AG04450 (cell line): Measurements from ENCODE around the gene TNFRSF13B. TPM values are rescaled to one million over a fixed set of nuclear protein-coding genes. Genes with fewer than 3 reads are reported as not detected.
"Not testable (repeated sequence)": the region's sequence is repeated elsewhere in the genome, so short reads cannot be mapped to it uniquely, and the experiment has no call there.

ENCODE experiments used
- CTCF ChIA-PET: fragments of 300-600, 350-600 bp; formaldehyde crosslinking; extraction: SDS; loops from one replicate; lab custom pipeline; 2022; ENCODE audit warnings: antibody characterized with exemption, inconsistent platforms; lab: Charles Lee
- POLR2A ChIA-PET: fragments of 350-600 bp; formaldehyde crosslinking; extraction: SDS; loops from one replicate; lab custom pipeline; 2021; ENCODE audit warnings: antibody characterized with exemption, inconsistent platforms; lab: Yijun Ruan, JAX
- DNase-seq: peaks from one replicate; pipeline ENCODE4 v3.0.0-alpha.2; 2011; ENCODE audit warnings: low read depth, low spot score
- H3K27ac ChIP-seq: one replicate; pipeline ENCODE4 v1.5.1; 2012; ENCODE audit warnings: low read depth, low read length, control low read depth
- H3K27me3 ChIP-seq: one replicate; pipeline ENCODE4 v1.6.0; 2012; ENCODE audit warnings: low read length; ENCODE audit not compliant: control insufficient read depth, insufficient read depth
- H3K4me3 ChIP-seq: 2 replicates; pipeline ENCODE4 v1.5.1; 2011; ENCODE audit warnings: mild to moderate bottlenecking, low read depth, low read length, control low read depth
- H3K9me3 ChIP-seq: 2 replicates; pipeline ENCODE4 v1.5.1; 2012; ENCODE audit warnings: low read length; ENCODE audit not compliant: control insufficient read depth, insufficient read depth
- CTCF ChIP-seq: IDR thresholded peaks from 2 replicates; pipeline ENCODE4 v1.5.1; 2011; ENCODE audit warnings: low read depth, low read length, control low read depth, inconsistent platforms
- polyA plus RNA-seq: library from polyadenylated mRNA; depleted of rRNA; stranded (reverse); fragments of >200 nt; gene quantifications from 2 replicates; pipeline ENCODE4 v1.2.3, GENCODE V29; 2011

TNFRSF13B gene
- polyA plus RNA-seq, 1 experiment: not detected

DNA sequence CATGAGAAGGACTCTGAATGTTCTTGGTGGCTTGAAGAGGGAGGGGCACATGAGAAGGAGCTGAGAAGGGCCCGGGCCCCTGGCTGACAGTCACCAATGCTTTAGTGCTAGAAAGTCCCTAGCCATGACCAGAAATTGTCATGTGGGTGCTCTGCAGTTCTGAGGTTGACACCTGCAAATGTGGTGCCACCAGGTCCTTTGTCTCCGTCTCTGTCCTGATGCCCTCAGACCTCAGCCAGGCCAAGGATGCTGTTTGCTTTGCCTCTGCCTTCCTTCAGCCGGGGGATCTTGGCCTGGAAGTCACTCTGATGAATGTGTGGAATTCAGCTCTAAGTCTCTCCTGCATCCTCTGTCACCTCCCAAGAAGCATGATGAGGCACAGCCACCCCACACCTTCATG lies 63.6 kb downstream of the TNFRSF13B start:
- ChIA-PET CTCF (no interaction called here), POLR2A (no interaction called here)
- peaks cover 42% of the 10 kb centered on the region for H3K27me3 ChIP-seq
- no peak overlapping the region for H3K4me3 ChIP-seq
- no peak for TF ChIP-seq CTCF
- no peak overlapping the region for H3K27ac ChIP-seq
- DNase-seq: no peak
- no peaks in the 10 kb centered on the region; the same call in 1 of the 2 replicates for H3K9me3 ChIP-seq

DNA sequence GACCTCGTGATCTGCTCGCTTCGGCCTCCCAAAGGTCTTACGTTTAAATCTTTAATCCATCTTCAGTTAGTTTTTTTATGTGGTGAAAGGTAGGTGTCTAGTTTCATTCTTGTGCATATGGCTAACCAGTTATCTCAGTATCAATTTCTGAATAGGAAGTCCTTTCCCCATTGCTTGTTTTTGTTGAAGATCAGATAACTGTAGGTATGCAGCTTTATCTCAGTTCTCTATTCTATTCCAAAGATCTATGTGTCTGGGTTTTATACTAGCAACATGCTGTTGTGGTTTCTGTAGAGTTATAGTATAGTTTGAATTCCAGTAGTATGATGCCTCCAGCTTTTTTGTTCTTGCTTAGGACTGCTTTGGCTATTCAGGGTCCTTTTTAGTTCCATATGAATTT lies 65.2 kb downstream of the TNFRSF13B start:
- no peak overlapping the region for H3K4me3 ChIP-seq
- no peak for TF ChIP-seq CTCF
- ChIA-PET CTCF (no interaction called here), POLR2A (no interaction called here)
- H3K9me3 ChIP-seq: no peaks in the 10 kb centered on the region; the same call in 1 of the 2 replicates
- peaks cover 36% of the 10 kb centered on the region for H3K27me3 ChIP-seq
- no peak overlapping the region for H3K27ac ChIP-seq
- DNase-seq: no peak

GRCh38 chr17:16905593-16906191 lies 66.2 kb downstream of the TNFRSF13B start:
- no peaks in the 10 kb centered on the region; the same call in 1 of the 2 replicates for H3K9me3 ChIP-seq
- H3K4me3 ChIP-seq: no peak overlapping the region
- DNase-seq: peak; percentile 45
- CTCF ChIA-PET: no interaction called here
- no peak for TF ChIP-seq CTCF
- H3K27ac ChIP-seq: no peak overlapping the region
- peaks cover 33% of the 10 kb centered on the region for H3K27me3 ChIP-seq
- POLR2A ChIA-PET: no interaction called here

DNA sequence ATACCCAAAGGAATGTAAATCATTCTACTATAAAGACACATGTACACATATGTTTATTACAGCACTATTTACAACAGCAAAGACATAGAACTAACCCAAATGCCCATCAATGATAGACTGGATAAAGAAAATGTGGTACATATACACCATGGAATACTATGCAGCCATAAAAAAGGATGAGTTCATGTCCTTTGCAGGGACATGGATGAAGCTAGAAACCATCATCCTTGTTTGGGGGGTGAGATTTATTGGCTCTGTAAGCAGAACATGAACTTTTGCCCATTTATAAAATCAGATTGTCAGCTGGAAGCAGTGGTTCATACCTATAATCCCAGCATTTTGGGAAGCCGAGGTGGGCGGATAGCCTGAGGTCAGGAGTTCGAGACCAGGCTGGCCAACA lies 68.8 kb downstream of the TNFRSF13B start:
- DNase-seq, H3K4me3 ChIP-seq, H3K27ac ChIP-seq, CTCF ChIA-PET, POLR2A ChIA-PET, H3K9me3 ChIP-seq: not testable (repeated sequence)
- peaks cover 12% of the 10 kb centered on the region for H3K27me3 ChIP-seq

DNA sequence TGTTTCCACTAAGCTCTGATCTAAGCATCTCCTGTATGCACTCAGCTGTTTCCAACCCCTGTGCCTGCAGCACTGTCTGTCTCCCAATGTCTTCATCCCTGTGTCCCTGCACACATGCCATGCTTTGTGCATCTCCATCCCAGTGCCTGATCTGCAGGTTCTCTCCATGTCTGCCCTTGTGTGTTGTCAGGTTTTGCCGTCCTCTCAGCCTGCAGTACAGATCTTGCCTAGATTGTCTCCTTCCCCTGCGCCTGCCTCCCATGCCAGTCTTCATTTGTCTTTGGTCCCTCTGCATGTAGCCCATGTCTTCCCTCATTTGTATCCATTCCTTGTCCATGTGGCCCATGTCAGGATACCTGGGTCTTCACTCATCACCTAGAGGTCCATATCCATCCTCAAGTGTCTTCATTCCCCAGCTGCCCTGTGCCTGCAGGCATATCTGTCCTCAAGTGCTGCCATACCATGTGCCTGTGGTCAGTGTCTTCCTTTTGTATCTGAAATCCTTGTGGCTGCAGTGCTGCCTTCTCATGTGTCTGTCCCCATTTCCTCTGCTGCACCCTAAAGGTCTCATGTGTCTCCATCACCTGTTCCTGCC lies 71.5 kb downstream of the TNFRSF13B start:
- POLR2A ChIA-PET: no interaction called here
- TF ChIP-seq CTCF: no peak
- Histone ChIP-seq H3K27ac (no peak overlapping the region), H3K9me3 (no peaks in the 10 kb centered on the region), H3K27me3 (peaks cover 8% of the 10 kb centered on the region), H3K4me3 (no peak overlapping the region)
- CTCF ChIA-PET: no interaction called here
- no peak for DNase-seq

GRCh38 chr17:16897211-16897896 lies 74.6 kb downstream of the TNFRSF13B start:
- DNase-seq, H3K27ac ChIP-seq, H3K9me3 ChIP-seq, POLR2A ChIA-PET, CTCF ChIA-PET, H3K27me3 ChIP-seq, H3K4me3 ChIP-seq: not testable (repeated sequence)

- H3K9me3 ChIP-seq, DNase-seq, POLR2A ChIA-PET, H3K4me3 ChIP-seq, CTCF ChIA-PET, H3K27me3 ChIP-seq, H3K27ac ChIP-seq: not testable (repeated sequence)
These were observed 75.7 kb downstream of the TNFRSF13B start for GRCh38 chr17:16896235-16896634.

GRCh38 chr17:16893527-16893926 lies 78.4 kb downstream of the TNFRSF13B start:
- CTCF ChIA-PET, H3K4me3 ChIP-seq, H3K9me3 ChIP-seq, DNase-seq, H3K27ac ChIP-seq, POLR2A ChIA-PET, H3K27me3 ChIP-seq: not testable (repeated sequence)
